ENCODE measurements around the gene FBL. TPM values are rescaled to one million over a fixed set of nuclear protein-coding genes. Genes with fewer than 3 reads are reported as not detected.
"Not testable (repeated sequence)": the region's sequence is repeated elsewhere in the genome, so short reads cannot be mapped to it uniquely, and the experiment has no call there.

The FBL gene
- polyA plus RNA-seq, 1 donor (not counting 4 experiments of a cell fraction or from before 2014, with no cell fraction given) = 357 TPM

GRCh38 chr19:39889872-39890754 is 43.9 kb upstream of the FBL start:
- H3K36me3 ChIP-seq (ENCODE audit: control insufficient read depth in 2 of 2, extremely low read depth in 1 of 2, insufficient read depth in 2 of 2, low read length in 2 of 2); H3K79me2 ChIP-seq (ENCODE audit: control insufficient read depth, insufficient read depth, low read length); H3K27ac ChIP-seq (ENCODE audit: control insufficient read depth, insufficient read depth, low read length); H4K20me1 ChIP-seq (ENCODE audit: control insufficient read depth, extremely low read depth, insufficient read depth, low read length); dilution Hi-C loops (cut with MboI; ENCODE audit: extremely low pct_ligation_motif_present, low sequenced_read_pairs); H2AFZ ChIP-seq (ENCODE audit: control insufficient read depth, low read length); DNase-seq (ENCODE audit: low read depth, low spot score); H3K9me1 ChIP-seq (ENCODE audit: control insufficient read depth, extremely low read depth, insufficient read depth, low read length); H3K4me1 ChIP-seq (ENCODE audit: control insufficient read depth, extremely low read depth, insufficient read depth, low read length); H3K27me3 ChIP-seq (ENCODE audit: control insufficient read depth, extremely low read depth, insufficient read depth, low read length); H3K4me2 ChIP-seq (ENCODE audit: control insufficient read depth, extremely low read depth, insufficient read depth, low read depth, low read length); H3K4me3 ChIP-seq (ENCODE audit: control insufficient read depth in 2 of 3, extremely low read depth in 1 of 3, insufficient read depth in 2 of 3, low read depth in 1 of 3, low read length in 3 of 3); H3K9me3 ChIP-seq (ENCODE audit: control insufficient read depth, low read depth, low read length); FAIRE-seq; H3K9ac ChIP-seq (ENCODE audit: control insufficient read depth, extremely low read depth, insufficient read depth, low read length): not testable (repeated sequence)

GRCh38 chr19:39887456-39887951 is 41.3 kb upstream of the FBL start:
- H3K9me1 ChIP-seq (ENCODE audit: control insufficient read depth, extremely low read depth, insufficient read depth, low read length); H3K27ac ChIP-seq (ENCODE audit: control insufficient read depth, insufficient read depth, low read length); H3K4me2 ChIP-seq (ENCODE audit: control insufficient read depth, extremely low read depth, insufficient read depth, low read depth, low read length); H3K9me3 ChIP-seq (ENCODE audit: control insufficient read depth, low read depth, low read length); FAIRE-seq; H3K79me2 ChIP-seq (ENCODE audit: control insufficient read depth, insufficient read depth, low read length); DNase-seq (ENCODE audit: low read depth, low spot score); H3K9ac ChIP-seq (ENCODE audit: control insufficient read depth, extremely low read depth, insufficient read depth, low read length); dilution Hi-C loops (cut with MboI; ENCODE audit: extremely low pct_ligation_motif_present, low sequenced_read_pairs); H3K36me3 ChIP-seq (ENCODE audit: control insufficient read depth in 2 of 2, extremely low read depth in 1 of 2, insufficient read depth in 2 of 2, low read length in 2 of 2); H3K4me3 ChIP-seq (ENCODE audit: control insufficient read depth in 2 of 3, extremely low read depth in 1 of 3, insufficient read depth in 2 of 3, low read depth in 1 of 3, low read length in 3 of 3); H2AFZ ChIP-seq (ENCODE audit: control insufficient read depth, low read length); H3K27me3 ChIP-seq (ENCODE audit: control insufficient read depth, extremely low read depth, insufficient read depth, low read length); H4K20me1 ChIP-seq (ENCODE audit: control insufficient read depth, extremely low read depth, insufficient read depth, low read length); H3K4me1 ChIP-seq (ENCODE audit: control insufficient read depth, extremely low read depth, insufficient read depth, low read length): not testable (repeated sequence)

GRCh38 chr19:39885821-39886554 is 39.8 kb upstream of the FBL start:
- H3K27ac ChIP-seq (ENCODE audit: control insufficient read depth, insufficient read depth, low read length); H3K4me1 ChIP-seq (ENCODE audit: control insufficient read depth, extremely low read depth, insufficient read depth, low read length); H3K9ac ChIP-seq (ENCODE audit: control insufficient read depth, extremely low read depth, insufficient read depth, low read length); H3K4me2 ChIP-seq (ENCODE audit: control insufficient read depth, extremely low read depth, insufficient read depth, low read depth, low read length); DNase-seq (ENCODE audit: low read depth, low spot score); H3K36me3 ChIP-seq (ENCODE audit: control insufficient read depth in 2 of 2, extremely low read depth in 1 of 2, insufficient read depth in 2 of 2, low read length in 2 of 2); dilution Hi-C loops (cut with MboI; ENCODE audit: extremely low pct_ligation_motif_present, low sequenced_read_pairs); H2AFZ ChIP-seq (ENCODE audit: control insufficient read depth, low read length); H4K20me1 ChIP-seq (ENCODE audit: control insufficient read depth, extremely low read depth, insufficient read depth, low read length); H3K9me1 ChIP-seq (ENCODE audit: control insufficient read depth, extremely low read depth, insufficient read depth, low read length); H3K79me2 ChIP-seq (ENCODE audit: control insufficient read depth, insufficient read depth, low read length); H3K27me3 ChIP-seq (ENCODE audit: control insufficient read depth, extremely low read depth, insufficient read depth, low read length); H3K9me3 ChIP-seq (ENCODE audit: control insufficient read depth, low read depth, low read length); H3K4me3 ChIP-seq (ENCODE audit: control insufficient read depth in 2 of 3, extremely low read depth in 1 of 3, insufficient read depth in 2 of 3, low read depth in 1 of 3, low read length in 3 of 3); FAIRE-seq: not testable (repeated sequence)

- FAIRE-seq = not testable (repeated sequence)
Observed at GRCh38 chr19:39884721-39885120, 38.5 kb upstream of the FBL start.

More at GRCh38 chr19:39884721-39885120, 38.5 kb upstream of the FBL start:
- dilution Hi-C loops (cut with MboI; ENCODE audit: extremely low pct_ligation_motif_present, low sequenced_read_pairs); H3K27me3 ChIP-seq (ENCODE audit: control insufficient read depth, extremely low read depth, insufficient read depth, low read length); H3K9me1 ChIP-seq (ENCODE audit: control insufficient read depth, extremely low read depth, insufficient read depth, low read length); H4K20me1 ChIP-seq (ENCODE audit: control insufficient read depth, extremely low read depth, insufficient read depth, low read length); H2AFZ ChIP-seq (ENCODE audit: control insufficient read depth, low read length); DNase-seq (ENCODE audit: low read depth, low spot score); H3K36me3 ChIP-seq (ENCODE audit: control insufficient read depth in 2 of 2, extremely low read depth in 1 of 2, insufficient read depth in 2 of 2, low read length in 2 of 2); H3K4me1 ChIP-seq (ENCODE audit: control insufficient read depth, extremely low read depth, insufficient read depth, low read length); H3K9me3 ChIP-seq (ENCODE audit: control insufficient read depth, low read depth, low read length); H3K4me3 ChIP-seq (ENCODE audit: control insufficient read depth in 2 of 3, extremely low read depth in 1 of 3, insufficient read depth in 2 of 3, low read depth in 1 of 3, low read length in 3 of 3); H3K27ac ChIP-seq (ENCODE audit: control insufficient read depth, insufficient read depth, low read length); H3K4me2 ChIP-seq (ENCODE audit: control insufficient read depth, extremely low read depth, insufficient read depth, low read depth, low read length); H3K9ac ChIP-seq (ENCODE audit: control insufficient read depth, extremely low read depth, insufficient read depth, low read length); H3K79me2 ChIP-seq (ENCODE audit: control insufficient read depth, insufficient read depth, low read length): not testable (repeated sequence)

Measured in keratinocyte (primary cell).